GM12873 (cell line): ENCODE measurements around the gene PARP11.

Experiments used
- TF ChIP-seq, protein P1 (sequence below): IDR thresholded peaks from 2 replicates; pipeline ENCODE4 v1.5.1; 2012; ENCODE audit warnings: low read depth, mild to moderate bottlenecking, moderate library complexity, low read length, control low read depth; ENCODE audit not compliant: insufficient read depth; ENCODE audit errors: missing control alignments

PARP11 gene

DNA sequence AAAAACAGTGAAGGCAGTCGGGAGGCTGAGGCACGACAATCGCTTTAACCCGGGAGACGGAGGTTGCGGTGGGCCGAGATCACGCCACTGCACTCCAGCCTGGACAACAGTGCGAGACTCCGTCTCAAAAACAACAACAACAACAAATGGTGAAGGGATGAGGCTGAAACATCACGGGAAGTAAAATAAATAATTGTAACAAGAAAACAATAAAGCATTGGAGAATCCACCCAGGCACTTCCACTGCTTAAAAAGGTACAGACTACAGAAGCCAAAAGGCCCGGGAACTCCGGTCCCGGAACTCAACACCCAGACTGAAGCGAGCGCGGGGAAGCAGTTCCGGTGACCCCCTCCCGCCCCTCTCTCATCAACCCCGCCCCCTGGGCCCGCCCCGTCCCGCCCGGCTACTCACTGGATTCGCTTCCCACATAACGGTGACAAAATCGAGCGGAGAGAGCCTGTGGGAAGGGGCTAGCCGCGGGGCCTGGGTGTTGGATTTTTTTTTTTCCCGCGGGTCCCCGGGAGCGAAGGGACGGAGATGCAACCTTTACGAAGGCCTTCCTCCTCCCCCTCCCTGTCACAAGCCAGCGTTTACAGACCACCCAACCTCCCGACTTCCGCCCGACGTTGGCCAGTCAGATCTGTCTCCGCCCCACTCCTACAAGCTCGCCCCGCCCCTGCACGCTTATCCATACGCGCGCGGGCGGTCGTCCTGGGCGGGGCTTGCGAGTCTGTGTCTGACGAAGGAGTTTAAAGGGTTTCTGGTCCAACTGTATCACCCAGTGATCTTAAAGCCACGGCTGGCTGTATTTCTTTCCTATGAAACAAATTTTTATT is at the start of gene PARP11:
Gene PARP11 (minus strand): TSS at position 600 of the 837 bp plus-strand sequence. CDS start 170 bp downstream, at position 430.
- TF ChIP-seq, protein P1, sequence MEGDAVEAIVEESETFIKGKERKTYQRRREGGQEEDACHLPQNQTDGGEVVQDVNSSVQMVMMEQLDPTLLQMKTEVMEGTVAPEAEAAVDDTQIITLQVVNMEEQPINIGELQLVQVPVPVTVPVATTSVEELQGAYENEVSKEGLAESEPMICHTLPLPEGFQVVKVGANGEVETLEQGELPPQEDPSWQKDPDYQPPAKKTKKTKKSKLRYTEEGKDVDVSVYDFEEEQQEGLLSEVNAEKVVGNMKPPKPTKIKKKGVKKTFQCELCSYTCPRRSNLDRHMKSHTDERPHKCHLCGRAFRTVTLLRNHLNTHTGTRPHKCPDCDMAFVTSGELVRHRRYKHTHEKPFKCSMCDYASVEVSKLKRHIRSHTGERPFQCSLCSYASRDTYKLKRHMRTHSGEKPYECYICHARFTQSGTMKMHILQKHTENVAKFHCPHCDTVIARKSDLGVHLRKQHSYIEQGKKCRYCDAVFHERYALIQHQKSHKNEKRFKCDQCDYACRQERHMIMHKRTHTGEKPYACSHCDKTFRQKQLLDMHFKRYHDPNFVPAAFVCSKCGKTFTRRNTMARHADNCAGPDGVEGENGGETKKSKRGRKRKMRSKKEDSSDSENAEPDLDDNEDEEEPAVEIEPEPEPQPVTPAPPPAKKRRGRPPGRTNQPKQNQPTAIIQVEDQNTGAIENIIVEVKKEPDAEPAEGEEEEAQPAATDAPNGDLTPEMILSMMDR: no peak

DNA sequence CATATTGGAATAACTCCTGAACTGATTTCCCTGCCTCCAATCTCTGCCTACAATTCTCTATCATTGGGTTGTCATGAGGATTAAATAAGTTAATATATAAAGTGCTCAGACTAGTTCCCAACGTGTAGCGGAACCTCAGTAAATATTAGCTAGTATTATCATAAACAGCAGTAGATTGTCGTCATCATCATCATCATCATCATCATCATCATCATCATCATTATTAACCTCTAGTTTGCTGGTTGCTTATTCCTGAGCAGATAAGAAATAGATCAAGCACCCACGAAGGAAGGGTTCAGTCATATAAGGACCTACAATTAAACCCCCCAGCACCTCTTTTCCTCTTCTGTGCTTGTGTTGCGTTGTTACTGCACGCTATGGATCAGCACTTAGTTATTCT is 48.8 kb upstream of the PARP11 start:
- TF ChIP-seq, protein P1: no peak

GRCh38 chr12:3921526-3921925 is 48.3 kb upstream of the PARP11 start:
- TF ChIP-seq, protein P1: no peak

- TF ChIP-seq, protein P1: no peak
Observed at GRCh38 chr12:3921151-3921471, 47.9 kb upstream of the PARP11 start.

- TF ChIP-seq, protein P1: no peak
Observed at GRCh38 chr12:3920351-3921150, 47.4 kb upstream of the PARP11 start.

DNA sequence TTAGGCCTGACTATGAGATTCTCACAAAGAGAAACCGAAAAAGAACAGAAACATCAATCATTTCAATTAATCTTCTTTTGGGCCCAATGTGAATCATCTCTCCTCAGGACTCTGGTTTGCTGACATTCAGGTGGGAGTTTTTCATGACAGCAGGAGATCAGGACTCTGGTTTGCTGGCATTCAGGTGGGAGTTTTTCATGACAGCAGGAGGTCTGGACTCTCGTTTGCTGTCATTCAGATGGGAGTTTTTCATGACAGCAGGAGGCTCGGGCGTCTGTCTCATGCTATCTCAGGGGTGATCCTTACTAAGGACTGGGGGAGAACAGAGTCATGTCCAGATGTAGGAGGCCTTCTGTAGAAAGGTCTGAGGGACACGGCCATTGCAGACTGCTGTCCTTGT is 40.1 kb upstream of the PARP11 start:
- TF ChIP-seq, protein P1: no peak

- TF ChIP-seq, protein P1: no peak
Observed at GRCh38 chr12:3912863-3913262, 39.7 kb upstream of the PARP11 start.
